Thyroid gland (tissue), 4 donors: Measurements from ENCODE around the gene FAM177A1.

Experiments
- CTCF ChIP-seq, 6 experiments: fragments of 200-600 bp in 3 of 6; fragments of 450-650 bp in 3 of 6; sonication (generic) in 3 of 6; IDR thresholded peaks; one replicate each; pipeline ENCODE4 v1.5.1; 2016 to 2019; ENCODE audit warnings: antibody characterized with exemption in 6 of 6, mild to moderate bottlenecking in 2 of 6, inconsistent platforms in 1 of 6, moderate library complexity in 1 of 6
- POLR2A ChIP-seq, 2 donors: fragments of 450-650 bp; IDR thresholded peaks; one replicate each; pipeline ENCODE4 v1.6.1; 2017; ENCODE audit warnings: antibody characterized with exemption in 2 of 2, mild to moderate bottlenecking in 2 of 2, moderate library complexity in 1 of 2

DNA sequence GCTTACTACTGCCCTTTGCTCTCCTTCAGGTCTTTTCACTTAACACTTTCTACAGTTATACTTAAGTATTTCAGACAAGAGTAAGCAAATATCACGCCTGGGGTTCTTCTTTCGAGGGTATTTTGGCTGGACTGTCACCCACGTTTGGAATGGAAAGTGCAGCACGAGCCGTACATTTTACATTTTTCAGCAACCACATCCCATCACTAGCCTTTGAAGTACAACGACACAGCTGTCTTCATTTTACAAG is 349 bp upstream of the FAM177A1 start:
- no peak for TF ChIP-seq POLR2A (IDR thresholded peaks at IDR 0.05)
- no peak for TF ChIP-seq CTCF (IDR thresholded peaks at IDR 0.05)
